ENCODE data around the gene RBM47. TPM values are rescaled to one million over a fixed set of nuclear protein-coding genes. Genes with fewer than 3 reads are reported as not detected.

Gene RBM47
- total RNA-seq, 2 experiments from 2014 or later = 2.7 to 3.1 TPM

DNA sequence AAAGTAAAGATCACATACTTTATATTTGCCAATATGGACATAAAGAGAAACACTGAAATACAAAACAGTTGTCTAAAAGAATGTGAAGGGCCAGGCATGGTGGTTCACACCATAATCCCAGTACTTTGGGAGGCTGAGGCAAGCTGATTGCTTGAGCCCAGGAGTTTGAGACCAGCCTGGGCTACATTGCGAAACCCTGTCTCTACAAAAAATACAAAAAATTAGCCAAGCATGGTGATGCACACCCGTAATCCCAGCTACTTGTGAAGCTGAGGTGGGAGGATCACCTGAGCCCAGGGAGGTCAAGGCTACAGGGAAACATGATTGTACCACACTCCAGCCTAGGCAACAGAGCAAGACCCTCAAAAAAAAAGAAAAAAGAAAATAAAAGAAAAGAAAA is 11.8 kb downstream of the RBM47 start:
- H3K36me3 Mint-ChIP-seq = peaks cover 4% of the 10 kb centered on the region
- POLR2A ChIA-PET = interaction anchor here (1.4 kb wide), 1 partner anchor 86 kb away, joined by 3 read pairs; no protein-coding TSS in a partner anchor
- H3K4me1 Mint-ChIP-seq = peaks cover 40% of the 10 kb centered on the region
- DNase-seq (no peak), ATAC-seq (ENCODE audit: low read depth) (no peak)
- H3K4me3 Mint-ChIP-seq = no peak overlapping the region
- H3K27me3 Mint-ChIP-seq = peaks cover 3% of the 10 kb centered on the region
- H3K27ac Mint-ChIP-seq = no peak overlapping the region
- peaks cover 4% of the 10 kb centered on the region for H3K9me3 Mint-ChIP-seq

DNA sequence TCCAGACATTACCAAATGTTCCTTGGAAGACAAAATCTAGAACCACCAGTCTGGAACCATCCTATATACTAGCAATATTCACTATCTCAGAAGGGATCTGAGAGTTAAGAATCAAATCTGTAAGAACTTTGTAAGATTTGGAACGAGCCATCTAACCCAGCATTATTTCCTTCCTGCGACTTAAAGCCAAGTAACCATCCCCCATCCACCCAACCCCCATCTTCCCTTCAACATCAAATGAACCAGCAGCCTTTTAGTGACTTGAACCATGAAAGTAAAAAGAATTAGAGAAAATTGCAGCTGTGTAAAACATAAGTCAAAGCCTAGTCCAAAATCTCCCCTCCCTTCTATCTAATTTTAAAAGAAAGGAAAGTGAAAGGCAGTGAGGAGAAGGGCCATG is 15.6 kb downstream of the RBM47 start:
- Mint-ChIP-seq H3K4me1 (peaks cover 22% of the 10 kb centered on the region), H3K36me3 (peaks cover 2% of the 10 kb centered on the region), H3K4me3 (peak overlapping the region; percentile 53), H3K9me3 (peaks cover 1% of the 10 kb centered on the region), H3K27me3 (no peaks in the 10 kb centered on the region), H3K27ac (peak overlapping the region; percentile 71)
- DNase-seq = no peak
- peak; percentile 14 for ATAC-seq (ENCODE audit: low read depth)
- POLR2A ChIA-PET = no interaction called here

DNA sequence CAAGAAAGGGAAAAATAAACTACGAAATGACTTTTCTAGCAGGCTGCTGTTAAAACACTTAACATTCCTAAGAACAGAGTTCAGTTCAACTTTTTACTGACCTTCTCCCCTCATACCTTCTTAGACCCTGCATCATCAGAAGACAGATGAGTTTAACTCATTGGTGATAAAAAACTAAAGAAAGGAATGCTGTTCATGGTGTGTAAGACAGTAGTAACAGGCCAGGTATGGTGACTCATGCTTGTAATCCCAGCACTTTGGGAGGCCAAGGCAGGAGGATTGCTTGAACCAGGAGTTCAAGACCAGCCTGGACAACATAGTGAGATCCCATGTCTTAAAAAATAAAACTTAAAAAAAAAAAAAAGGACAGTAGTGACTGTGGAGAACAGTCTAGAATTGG is 16.2 kb downstream of the RBM47 start:
- Mint-ChIP-seq H3K36me3 (peaks cover 2% of the 10 kb centered on the region), H3K27ac (no peak overlapping the region), H3K27me3 (no peaks in the 10 kb centered on the region), H3K4me3 (no peak overlapping the region), H3K9me3 (peaks cover 1% of the 10 kb centered on the region), H3K4me1 (peaks cover 19% of the 10 kb centered on the region)
- POLR2A ChIA-PET = no interaction called here
- DNase-seq (no peak), ATAC-seq (ENCODE audit: low read depth) (no peak)

DNA sequence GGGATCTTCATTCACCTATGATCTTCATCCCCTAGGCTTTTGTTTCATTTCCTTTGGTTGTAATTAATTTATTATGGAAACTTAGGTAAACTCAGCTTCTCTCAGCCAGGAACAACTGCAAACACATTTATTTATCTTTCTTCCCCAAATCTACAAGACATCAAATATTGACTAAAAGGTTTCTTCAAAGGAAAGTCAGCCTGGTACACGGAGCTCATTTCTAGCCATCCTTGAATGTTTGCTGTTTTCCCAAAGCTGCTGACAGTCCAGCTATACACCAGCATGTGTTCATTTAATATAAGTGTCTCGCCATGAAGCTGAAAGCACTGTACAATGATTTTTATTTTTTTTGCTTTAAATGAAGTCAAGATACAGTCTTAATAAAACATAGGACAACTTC is 16.8 kb downstream of the RBM47 start:
- ATAC-seq (ENCODE audit: low read depth) = no peak
- no peak overlapping the region for H3K4me3 Mint-ChIP-seq
- DNase-seq = no peak
- no peaks in the 10 kb centered on the region for H3K27me3 Mint-ChIP-seq
- peaks cover 2% of the 10 kb centered on the region for H3K36me3 Mint-ChIP-seq
- peaks cover 19% of the 10 kb centered on the region for H3K4me1 Mint-ChIP-seq
- H3K9me3 Mint-ChIP-seq = peaks cover 1% of the 10 kb centered on the region
- H3K27ac Mint-ChIP-seq = no peak overlapping the region
- POLR2A ChIA-PET = no interaction called here

DNA sequence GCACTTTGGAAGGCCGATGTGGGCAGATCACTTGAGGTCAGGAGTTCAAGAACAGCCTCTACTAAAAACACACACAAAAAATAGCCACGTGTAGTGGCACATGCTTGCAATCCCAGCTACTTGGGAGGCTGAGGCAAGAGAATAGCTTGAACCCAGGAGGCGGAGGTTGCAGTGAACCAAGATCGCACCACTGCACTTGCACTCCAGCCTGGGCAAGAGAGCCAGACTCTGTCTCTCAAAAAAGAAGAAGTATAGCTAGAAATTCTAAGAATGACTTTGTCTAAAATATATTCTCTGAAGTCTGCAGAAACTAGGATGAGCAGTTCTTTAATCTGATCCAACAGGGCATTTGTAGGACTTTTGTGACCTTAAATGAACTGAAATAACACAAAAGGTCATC is 17.4 kb downstream of the RBM47 start:
- Mint-ChIP-seq H3K9me3 (peaks cover 1% of the 10 kb centered on the region), H3K27me3 (no peaks in the 10 kb centered on the region), H3K4me1 (peaks cover 19% of the 10 kb centered on the region), H3K4me3 (no peak overlapping the region), H3K27ac (no peak overlapping the region), H3K36me3 (peaks cover 2% of the 10 kb centered on the region)
- no peak for ATAC-seq (ENCODE audit: low read depth)
- no peak for DNase-seq
- POLR2A ChIA-PET = no interaction called here

DNA sequence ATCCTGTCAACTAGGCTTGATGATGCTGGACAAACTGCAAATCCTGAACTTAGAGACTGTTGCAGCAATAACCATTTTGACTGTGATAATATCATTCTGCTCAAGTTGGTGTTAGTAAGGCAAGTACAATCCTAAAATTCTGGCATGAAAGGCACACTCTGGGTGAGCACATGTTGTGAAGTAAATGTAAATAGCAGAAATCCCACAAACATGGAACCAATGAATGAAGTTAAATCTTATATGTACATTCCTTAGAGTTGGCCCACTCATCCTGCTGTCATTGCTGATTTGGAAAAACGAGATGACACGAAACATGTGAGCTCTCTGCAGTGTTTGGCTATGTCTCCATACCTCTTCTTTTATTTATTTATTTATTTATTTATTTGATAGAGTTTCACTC is 21.0 kb downstream of the RBM47 start:
- H3K9me3 Mint-ChIP-seq = peaks cover 3% of the 10 kb centered on the region
- DNase-seq = no peak
- H3K36me3 Mint-ChIP-seq = peaks cover 3% of the 10 kb centered on the region
- H3K27me3 Mint-ChIP-seq = peaks cover 4% of the 10 kb centered on the region
- no peak for ATAC-seq (ENCODE audit: low read depth)
- POLR2A ChIA-PET = no interaction called here
- no peak overlapping the region for H3K27ac Mint-ChIP-seq
- no peak overlapping the region for H3K4me3 Mint-ChIP-seq
- peaks cover 7% of the 10 kb centered on the region for H3K4me1 Mint-ChIP-seq

DNA sequence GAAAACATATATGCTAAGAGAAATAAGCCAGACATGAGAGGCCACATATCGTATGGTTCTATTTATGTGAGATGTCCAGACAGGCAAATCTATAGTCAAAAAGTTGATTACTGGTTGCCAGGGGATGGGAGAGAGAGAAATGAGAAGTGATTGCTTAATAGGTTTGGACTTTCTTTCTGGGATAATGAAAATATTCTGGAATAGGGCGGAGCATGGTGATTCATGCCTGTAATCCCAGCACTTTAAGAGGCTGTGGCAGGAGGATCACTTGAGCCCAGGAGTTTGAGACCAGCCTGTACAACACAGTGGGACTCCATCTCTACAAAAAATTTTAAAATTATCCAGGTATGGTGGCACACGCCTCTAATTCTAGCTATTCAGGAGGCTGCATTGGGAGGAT is 22.4 kb downstream of the RBM47 start:
- H3K4me3 Mint-ChIP-seq = no peak overlapping the region
- ATAC-seq (ENCODE audit: low read depth) = no peak
- peaks cover 3% of the 10 kb centered on the region for H3K36me3 Mint-ChIP-seq
- H3K4me1 Mint-ChIP-seq = peaks cover 2% of the 10 kb centered on the region
- POLR2A ChIA-PET = no interaction called here
- H3K27me3 Mint-ChIP-seq = peaks cover 7% of the 10 kb centered on the region
- H3K27ac Mint-ChIP-seq = no peak overlapping the region
- H3K9me3 Mint-ChIP-seq = peaks cover 3% of the 10 kb centered on the region
- no peak for DNase-seq

DNA sequence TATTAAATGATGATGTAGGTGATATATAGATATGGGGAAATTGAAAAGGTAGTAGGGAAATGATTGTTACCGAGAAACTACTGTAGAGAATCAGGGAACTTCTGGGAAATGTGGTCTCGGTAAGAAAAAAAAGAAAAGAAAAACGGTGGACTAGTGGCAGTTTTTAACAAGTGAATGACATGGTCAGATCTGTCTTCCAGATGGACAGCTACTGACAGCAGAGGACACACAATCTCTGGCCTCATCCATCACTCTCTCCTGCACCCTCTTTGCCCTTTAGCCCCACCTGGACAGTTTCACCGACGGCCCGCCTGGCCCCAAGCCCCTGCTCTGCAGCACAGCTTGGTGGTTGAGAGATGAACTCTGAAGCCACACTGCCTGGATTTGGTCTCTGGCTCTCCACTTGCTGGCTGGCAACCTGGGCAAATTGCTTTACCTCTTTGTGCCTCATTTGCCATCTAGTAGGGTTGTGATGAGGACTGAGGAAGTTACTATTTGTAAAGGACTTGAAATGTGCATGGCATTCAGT is 23.4 kb downstream of the RBM47 start:
- no peak overlapping the region for H3K27ac Mint-ChIP-seq
- peaks cover 8% of the 10 kb centered on the region for H3K27me3 Mint-ChIP-seq
- POLR2A ChIA-PET = no interaction called here
- ATAC-seq (ENCODE audit: low read depth) = no peak
- peaks cover 5% of the 10 kb centered on the region for H3K4me1 Mint-ChIP-seq
- H3K36me3 Mint-ChIP-seq = peaks cover 1% of the 10 kb centered on the region
- H3K4me3 Mint-ChIP-seq = no peak overlapping the region
- DNase-seq = no peak
- peaks cover 1% of the 10 kb centered on the region for H3K9me3 Mint-ChIP-seq

DNA sequence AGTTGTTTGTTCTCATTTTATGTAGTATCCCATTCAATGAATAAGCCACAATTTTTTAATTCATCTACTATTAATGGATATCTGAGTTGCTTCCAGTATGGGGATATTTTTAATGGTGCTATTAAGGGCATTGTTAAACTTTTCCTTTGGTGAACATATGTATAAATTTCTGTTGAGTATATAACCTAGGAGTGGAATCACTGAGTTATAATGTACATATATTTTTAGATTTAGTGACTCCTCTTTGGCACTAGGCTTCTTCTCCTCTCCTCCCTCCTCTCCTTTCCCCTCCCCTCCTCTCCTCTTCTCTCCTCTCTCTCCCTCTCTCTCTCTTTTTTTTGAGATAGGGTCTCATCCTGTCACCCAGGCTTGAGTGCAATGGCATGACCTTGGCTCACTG is 26.4 kb downstream of the RBM47 start:
- POLR2A ChIA-PET = no interaction called here
- Mint-ChIP-seq H3K36me3 (peaks cover 1% of the 10 kb centered on the region), H3K9me3 (peaks cover 1% of the 10 kb centered on the region), H3K27ac (no peak overlapping the region), H3K27me3 (peaks cover 8% of the 10 kb centered on the region), H3K4me3 (no peak overlapping the region), H3K4me1 (peaks cover 5% of the 10 kb centered on the region)
- DNase-seq = no peak
- no peak for ATAC-seq (ENCODE audit: low read depth)

DNA sequence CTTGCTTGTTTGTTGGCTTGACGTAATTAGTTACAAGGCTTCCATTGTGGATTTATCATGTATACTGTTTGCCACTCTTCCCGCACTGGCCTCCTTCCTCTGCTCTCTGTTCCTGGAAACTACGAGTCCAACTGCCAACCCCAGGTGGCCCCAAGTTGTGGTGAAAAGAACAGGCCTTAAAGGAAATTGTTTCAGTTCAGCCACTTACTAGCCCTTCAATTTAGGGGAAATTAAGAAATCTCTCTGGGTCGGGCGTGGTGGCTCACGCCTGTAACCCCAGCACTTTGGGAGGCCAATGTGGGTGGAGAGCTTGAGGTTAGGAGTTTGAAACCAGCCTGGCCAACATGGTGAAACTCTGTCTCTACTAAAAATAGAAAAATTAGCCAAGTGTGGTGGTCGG is 28.0 kb downstream of the RBM47 start:
- no peak overlapping the region for H3K27ac Mint-ChIP-seq
- POLR2A ChIA-PET = no interaction called here
- DNase-seq (no peak), ATAC-seq (ENCODE audit: low read depth) (no peak)
- H3K9me3 Mint-ChIP-seq = peaks cover 1% of the 10 kb centered on the region
- H3K36me3 Mint-ChIP-seq = peaks cover 1% of the 10 kb centered on the region
- H3K4me3 Mint-ChIP-seq = no peak overlapping the region
- peaks cover 5% of the 10 kb centered on the region for H3K4me1 Mint-ChIP-seq
- peaks cover 4% of the 10 kb centered on the region for H3K27me3 Mint-ChIP-seq

DNA sequence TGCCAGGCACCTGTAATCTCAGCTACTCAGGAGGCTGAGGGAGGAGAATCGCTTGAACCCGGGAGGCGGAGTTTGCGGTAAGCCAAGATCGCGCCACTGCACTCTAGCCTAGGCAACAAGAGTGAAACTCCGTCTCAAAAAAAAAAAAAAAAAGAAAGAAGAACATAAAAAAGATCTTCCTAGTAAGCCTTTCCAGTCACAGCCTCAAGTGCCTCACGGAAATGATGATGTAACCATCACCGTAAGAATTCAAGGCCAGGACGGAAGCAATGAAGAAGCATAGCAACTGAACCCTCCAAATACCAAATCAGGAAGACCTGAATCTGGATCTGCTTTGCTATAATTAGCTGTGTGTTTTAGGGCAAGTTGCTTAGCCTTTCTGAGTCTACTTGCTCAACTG is 28.8 kb downstream of the RBM47 start:
- no peaks in the 10 kb centered on the region for H3K36me3 Mint-ChIP-seq
- H3K4me1 Mint-ChIP-seq = peaks cover 3% of the 10 kb centered on the region
- H3K27me3 Mint-ChIP-seq = peaks cover 4% of the 10 kb centered on the region
- no peak for DNase-seq
- no peak overlapping the region for H3K27ac Mint-ChIP-seq
- peaks cover 1% of the 10 kb centered on the region for H3K9me3 Mint-ChIP-seq
- ATAC-seq (ENCODE audit: low read depth) = no peak
- H3K4me3 Mint-ChIP-seq = no peak overlapping the region
- POLR2A ChIA-PET = no interaction called here

DNA sequence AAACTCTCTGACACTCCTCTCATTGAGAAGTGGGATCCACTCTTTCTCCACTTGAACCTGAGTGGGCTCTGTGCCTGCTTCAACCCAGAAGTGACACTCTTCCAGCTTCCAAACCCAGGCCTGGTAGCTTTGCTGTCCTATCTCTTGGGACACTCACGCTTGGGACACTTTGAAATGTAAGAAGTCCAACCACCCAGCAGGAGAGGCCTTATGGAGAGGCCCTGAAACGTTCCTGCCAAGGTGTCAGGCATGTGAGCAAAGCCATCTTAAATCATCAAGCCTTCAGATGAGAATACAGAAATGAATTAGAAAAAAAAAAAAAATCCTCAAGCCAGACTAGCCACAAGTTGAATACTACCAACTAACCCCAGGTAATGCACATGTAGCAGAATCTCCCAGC is 30.2 kb downstream of the RBM47 start:
- H3K27ac Mint-ChIP-seq = no peak overlapping the region
- H3K9me3 Mint-ChIP-seq = peaks cover 1% of the 10 kb centered on the region
- no peak for DNase-seq
- H3K4me3 Mint-ChIP-seq = no peak overlapping the region
- peaks cover 9% of the 10 kb centered on the region for H3K27me3 Mint-ChIP-seq
- ATAC-seq (ENCODE audit: low read depth) = no peak
- H3K36me3 Mint-ChIP-seq = peaks cover 2% of the 10 kb centered on the region
- POLR2A ChIA-PET = no interaction called here
- peaks cover 3% of the 10 kb centered on the region for H3K4me1 Mint-ChIP-seq

DNA sequence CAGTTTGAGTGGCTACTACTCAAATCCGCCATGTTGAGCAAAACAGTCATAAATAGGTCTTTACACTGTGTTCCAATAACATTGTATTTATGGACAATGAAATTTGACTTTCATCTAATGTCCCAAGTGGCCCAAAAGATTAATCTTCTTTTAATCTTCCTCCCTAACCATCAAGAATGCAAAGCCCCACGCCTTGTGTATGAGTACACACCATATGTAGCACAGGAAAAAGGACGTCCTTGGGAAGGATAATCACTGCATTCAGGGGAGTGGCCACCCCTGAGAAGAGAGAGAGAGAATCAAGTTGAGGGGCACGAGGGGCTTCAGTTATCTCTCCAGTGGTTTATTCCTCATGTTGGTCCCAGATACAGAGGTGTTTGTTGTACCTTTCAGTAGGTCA is 33.1 kb downstream of the RBM47 start:
- Mint-ChIP-seq H3K27ac (no peak overlapping the region), H3K27me3 (peaks cover 6% of the 10 kb centered on the region), H3K4me1 (peaks cover under 1% of the 10 kb centered on the region), H3K9me3 (no peaks in the 10 kb centered on the region), H3K36me3 (peaks cover 2% of the 10 kb centered on the region), H3K4me3 (no peak overlapping the region)
- DNase-seq = no peak
- POLR2A ChIA-PET = no interaction called here
- ATAC-seq (ENCODE audit: low read depth) = no peak

DNA sequence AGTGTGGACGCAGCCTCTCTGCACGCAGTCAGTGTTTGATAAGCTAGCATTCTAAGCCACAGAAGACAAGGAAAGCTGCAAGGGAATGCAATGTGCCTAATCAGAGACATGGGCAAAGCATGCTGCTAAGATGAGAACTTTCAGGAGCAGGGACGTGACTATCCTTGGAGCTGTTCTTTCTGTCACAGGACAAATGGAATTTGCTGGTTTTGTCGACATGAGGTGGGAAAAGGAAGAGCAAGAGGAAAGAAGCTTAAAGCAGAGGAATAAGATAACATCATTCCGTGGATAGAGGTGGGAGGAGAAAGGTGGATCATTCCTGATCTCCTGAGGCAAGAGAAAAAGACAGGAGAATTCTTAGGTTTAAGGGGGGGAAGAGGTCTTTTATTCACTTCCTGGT is 33.7 kb downstream of the RBM47 start:
- no peak for ATAC-seq (ENCODE audit: low read depth)
- POLR2A ChIA-PET = no interaction called here
- no peak overlapping the region for H3K4me3 Mint-ChIP-seq
- no peaks in the 10 kb centered on the region for H3K9me3 Mint-ChIP-seq
- H3K36me3 Mint-ChIP-seq = peaks cover 2% of the 10 kb centered on the region
- H3K27ac Mint-ChIP-seq = no peak overlapping the region
- peaks cover 9% of the 10 kb centered on the region for H3K27me3 Mint-ChIP-seq
- DNase-seq = no peak
- H3K4me1 Mint-ChIP-seq = no peaks in the 10 kb centered on the region
